ENCODE measurements around the gene MARCHF10.
"Not testable (repeated sequence)": the region's sequence is repeated elsewhere in the genome, so short reads cannot be mapped to it uniquely, and the experiment has no call there.

The MARCHF10 gene

DNA sequence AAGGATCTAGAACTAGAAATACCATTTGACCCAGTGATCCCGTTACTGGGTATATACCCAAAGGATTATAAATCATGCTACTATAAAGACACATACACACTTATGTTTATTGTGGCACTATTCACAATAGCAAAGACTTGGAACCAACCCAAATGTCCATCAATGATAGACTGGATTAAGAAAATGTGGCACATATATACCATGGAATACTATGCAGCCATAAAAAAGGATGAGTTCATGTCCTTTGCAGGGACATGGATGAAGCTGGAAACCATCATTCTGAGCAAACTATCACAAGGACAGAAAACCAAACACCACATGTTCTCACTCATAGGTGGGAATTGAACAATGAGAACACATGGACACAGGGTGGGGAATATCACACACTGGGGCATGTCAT, 22.1 kb downstream of the MARCHF10 start:
- not testable (repeated sequence) for DNase-seq

DNA sequence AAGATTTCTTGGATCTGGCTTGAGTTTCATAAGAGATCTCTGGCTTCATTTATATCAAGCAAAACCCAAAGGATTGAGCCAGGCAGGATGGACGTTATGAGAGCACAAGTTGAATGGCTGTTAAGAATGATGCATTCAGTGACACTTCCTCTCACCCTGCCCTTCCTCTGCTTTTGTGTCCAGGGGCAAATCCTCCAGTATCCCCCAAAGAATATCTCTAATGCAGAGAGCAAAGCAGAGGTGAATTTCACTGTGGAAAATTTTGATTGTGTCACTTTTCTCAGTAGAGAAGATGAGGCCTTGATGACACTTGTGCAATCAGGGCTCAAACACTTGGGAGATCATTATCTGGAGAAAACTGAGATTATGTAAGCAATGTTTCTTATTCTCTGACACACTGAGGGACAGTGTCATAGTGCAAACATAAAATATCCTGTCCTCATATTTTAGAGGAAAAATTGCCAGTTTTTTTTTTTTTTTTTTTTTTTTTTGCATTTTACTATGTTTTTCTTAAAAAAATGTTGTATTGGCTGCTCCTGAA, 25.3 kb downstream of the MARCHF10 start:
- DNase-seq: no peak

DNA sequence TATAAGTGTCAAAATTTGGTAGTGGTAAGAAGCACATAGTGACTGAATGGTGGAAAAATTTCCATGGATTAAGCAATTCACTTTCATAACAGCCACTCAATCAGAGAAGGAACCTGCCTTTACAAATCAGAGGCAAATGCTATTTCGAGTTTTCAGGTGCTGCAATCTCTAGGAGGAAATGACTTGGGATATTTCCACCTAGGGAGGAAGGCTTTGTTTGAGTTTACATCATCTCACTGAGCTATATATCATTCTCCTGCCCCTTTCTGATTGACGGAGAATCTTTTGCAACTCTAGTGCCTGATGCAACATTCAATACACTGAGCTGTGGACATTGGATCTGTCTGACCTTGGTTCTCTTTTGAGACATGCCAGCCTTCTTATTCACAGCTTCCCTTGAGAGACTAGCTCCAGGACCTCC, 26.3 kb downstream of the MARCHF10 start:
- no peak for DNase-seq

DNA sequence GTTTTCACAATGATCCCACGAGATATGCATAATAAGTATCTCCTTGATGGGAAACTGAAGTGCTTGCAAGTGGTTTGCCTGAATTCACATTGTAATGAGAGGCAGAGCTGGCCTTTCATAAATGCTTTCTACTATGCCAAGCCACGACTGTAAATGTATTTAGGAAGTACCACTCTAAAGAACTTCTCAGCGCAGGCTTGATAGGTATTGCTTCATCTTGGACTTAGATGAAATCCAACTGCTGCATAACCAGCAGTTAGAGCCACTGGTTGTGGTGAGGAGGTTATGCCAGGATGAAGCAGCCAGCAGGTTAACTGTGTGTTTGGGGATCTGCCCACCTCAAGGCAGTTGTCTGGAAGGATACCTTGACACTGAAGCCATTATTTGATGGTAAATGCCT, 26.8 kb downstream of the MARCHF10 start:
- no peak for DNase-seq

DNA sequence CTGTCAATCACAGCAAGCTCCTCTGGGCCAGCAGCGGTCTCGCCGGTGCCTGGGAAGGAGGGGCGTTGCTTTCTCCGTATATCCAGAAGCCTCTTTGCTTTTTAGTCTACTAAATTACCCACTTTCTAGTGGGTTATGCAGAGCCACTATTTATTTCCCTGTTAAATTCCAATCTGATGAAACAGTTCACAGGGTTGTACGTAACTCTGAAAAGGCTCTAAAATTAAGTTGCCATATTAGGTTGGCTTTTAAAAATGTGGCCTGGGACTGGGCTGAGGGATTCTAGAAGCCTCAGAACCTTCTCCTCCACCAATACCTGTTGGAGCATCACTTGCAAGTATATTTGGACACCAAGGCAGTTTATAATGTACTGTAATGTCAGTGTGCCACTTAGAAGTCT, 27.2 kb downstream of the MARCHF10 start:
- DNase-seq: no peak

DNA sequence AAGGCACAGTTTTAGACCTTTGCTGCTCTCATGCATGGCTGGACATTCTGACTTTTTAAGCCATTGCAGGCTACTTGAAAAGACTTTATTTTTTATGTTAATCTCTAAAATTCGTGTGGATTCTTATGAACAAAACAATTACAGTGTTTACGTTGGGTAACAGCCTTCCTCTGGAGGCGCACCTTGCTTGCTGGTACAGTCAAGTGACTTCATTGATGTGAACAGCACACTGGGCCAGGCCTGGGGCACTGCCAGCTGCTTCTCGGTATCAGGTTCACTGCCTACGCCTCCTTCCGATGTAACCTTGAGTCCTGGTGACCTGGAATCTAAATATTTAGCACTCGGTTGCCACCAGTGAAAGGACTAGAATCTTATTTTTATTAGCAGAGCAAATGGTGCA, 27.8 kb downstream of the MARCHF10 start:
- DNase-seq: peak; percentile 42

DNA sequence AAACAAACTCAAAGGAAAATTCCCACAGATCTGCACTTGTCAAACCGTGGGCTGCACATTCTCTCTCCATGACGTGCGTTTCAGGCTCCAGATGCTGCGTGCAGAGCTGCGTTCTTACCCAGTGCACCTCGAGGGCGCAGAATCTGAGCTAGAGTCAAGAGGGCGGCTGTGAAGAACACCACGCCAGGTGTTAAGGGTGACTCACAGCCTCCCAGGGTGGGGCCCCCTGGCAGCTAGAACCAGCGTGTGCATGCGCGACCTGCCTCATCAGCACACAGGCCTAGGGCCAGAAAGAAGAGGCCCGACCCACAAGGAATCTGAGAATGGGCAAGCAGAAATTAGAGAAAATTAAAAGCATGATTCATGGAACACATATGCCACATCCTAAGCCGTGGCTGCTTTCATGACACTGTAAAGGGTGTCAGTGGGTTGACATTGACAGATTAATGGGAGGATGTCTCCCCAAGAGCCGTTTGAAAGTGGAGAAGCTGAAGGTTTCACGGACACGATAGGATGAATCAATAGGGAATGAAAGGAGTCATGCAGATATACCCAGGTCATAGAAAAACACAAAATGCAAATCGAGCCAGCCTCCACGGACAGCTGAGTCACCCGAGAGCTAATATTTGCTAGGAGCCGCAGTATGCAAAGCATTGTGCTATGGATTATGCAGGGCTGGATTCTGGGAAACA, 29.0 kb downstream of the MARCHF10 start:
- DNase-seq: peak; percentile 39

DNA sequence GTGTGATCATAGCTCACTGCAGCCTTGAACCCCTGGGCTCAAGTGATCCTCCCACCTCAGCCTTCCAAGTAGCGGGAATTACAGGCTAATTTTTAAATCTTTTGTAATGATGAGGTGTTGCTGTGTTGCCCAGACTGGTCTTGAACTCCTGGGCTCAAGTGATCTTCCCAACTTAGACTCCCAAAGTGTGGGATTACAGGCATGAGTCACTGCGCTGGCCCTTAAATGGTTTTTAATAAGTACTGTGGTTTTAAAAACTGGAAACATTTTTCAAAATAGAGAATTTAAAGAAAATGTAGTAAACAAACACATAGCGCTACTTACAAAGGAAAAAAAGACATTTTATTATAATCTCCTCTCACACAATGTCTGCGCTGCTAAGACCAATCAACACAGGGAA, 32.2 kb downstream of the MARCHF10 start:
- no peak for DNase-seq

DNA sequence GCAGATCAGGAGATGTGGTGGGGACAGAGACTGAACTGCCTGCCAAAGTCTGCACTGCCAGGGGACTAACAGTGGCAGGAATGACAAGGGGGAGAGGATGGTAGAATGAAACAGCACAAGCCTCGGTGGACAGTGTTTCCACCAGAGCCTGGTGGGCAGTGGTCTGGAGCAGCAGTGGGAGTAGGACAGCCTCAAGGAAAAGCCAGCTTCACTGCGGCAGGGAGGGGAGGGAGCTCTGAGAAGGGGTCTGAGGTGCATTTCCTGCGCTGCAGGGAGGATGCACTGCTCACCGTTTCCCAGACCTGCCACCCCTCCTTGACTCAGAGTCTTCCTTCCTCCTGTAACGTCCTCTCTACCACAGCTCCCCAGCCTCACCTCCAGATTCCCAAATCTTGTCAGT, 33.8 kb downstream of the MARCHF10 start:
- no peak for DNase-seq

DNA sequence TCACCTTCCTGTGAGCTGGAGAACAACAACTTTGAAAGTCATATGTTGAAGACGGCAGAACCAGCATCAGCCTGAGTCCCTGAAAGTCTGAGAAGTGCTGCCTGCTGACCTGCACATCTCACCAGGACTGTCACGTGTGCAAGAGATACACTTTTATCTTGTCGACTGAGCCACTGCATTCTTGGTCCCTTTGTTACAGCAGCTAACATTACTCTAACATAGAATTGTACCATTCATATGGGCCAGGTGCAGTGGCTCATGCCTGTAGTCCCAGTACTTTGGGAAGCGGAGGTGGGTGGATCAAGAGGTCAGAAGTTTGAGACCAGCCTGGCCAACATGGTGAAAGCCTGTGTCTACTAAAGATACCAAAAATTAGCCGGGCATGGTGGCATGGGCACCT, 40.1 kb downstream of the MARCHF10 start:
- DNase-seq: no peak

DNA sequence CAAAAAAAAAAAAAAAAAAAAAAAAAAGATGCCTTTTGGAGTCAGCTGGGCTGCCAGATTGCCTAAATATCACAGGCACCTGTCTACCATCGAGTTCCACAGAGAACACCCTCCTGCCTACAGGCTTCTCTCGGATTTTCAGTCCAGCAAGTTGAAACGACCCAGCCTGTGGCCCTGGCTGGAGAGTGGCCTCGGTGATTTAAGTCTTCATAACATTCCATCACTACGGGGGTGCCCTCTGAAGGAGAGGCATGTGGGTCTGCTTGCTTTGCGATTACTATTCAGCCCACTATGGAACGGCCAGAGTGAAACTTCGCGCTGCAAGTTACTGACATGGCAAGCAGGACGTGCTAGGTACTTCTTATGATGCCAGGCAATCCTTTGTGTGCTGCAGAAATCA, 42.8 kb downstream of the MARCHF10 start:
- no peak for DNase-seq

DNA sequence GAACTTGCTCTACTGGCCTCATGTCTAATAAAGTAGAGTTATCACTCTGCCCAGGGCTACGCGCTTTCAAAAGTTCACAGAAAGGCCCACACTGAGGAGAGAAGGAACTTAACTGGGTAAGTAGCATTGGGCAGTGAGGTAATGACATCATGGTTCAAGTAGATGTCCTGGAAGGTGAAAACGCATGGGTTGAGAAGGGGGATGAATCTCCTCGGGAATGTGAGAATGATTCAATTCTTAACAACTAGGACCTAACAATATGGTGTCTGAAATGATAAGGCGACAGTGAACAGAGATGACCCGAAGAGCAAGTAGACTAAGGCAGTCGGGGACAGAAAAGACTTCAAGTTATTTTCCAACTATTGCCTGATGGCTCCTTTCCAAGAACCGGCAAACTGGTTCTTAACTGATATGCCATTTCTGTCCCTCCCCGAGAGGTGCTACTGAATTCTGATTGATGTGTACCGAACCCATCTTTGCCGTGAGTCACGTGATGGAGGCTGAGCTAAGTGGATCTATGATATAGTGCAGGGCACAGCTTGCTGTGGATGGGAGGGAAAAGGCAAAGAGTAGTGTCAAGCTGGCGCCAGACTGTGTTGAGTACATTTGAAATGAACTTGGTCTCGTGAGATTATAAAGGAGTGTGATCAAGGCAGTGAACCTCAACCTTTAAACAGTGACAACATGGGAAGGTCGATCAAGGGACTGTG, 44.1 kb downstream of the MARCHF10 start:
- no peak for DNase-seq

DNA sequence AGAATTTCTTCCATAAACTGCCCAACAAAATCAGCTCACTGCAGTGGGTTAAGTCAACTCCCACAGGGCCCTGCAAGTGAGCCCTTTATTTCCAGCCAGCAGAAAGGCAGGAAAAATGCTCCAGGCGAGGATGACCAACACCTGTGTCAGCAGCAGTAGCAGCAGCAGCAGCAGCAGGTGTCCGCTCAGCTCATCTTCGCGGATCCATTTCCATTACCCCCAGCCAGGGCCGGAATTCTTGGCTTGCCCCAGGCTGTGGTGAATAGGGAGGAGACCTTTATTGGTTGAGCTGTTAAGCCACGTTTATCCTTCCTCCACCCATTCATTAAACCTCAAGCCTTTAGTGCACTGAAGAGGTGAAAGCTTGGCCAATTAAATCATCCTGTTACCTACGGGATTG, 46.2 kb downstream of the MARCHF10 start:
- no peak for DNase-seq

DNA sequence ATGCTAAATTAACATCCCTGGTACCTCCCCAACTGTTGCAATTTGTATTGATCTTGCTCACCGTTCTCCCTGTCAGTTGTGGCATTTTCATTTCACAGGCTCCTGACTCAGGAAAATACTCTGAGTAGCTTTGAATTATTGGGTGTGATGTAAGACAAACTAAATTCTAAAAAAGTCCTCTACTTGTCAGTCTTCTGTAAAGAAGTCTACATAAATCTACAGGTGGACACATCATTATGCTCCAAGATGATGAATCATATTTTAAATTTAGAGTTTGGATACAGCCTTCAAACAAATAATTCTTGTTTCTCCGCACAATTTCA, 47.2 kb downstream of the MARCHF10 start:
- DNase-seq: no peak

DNA sequence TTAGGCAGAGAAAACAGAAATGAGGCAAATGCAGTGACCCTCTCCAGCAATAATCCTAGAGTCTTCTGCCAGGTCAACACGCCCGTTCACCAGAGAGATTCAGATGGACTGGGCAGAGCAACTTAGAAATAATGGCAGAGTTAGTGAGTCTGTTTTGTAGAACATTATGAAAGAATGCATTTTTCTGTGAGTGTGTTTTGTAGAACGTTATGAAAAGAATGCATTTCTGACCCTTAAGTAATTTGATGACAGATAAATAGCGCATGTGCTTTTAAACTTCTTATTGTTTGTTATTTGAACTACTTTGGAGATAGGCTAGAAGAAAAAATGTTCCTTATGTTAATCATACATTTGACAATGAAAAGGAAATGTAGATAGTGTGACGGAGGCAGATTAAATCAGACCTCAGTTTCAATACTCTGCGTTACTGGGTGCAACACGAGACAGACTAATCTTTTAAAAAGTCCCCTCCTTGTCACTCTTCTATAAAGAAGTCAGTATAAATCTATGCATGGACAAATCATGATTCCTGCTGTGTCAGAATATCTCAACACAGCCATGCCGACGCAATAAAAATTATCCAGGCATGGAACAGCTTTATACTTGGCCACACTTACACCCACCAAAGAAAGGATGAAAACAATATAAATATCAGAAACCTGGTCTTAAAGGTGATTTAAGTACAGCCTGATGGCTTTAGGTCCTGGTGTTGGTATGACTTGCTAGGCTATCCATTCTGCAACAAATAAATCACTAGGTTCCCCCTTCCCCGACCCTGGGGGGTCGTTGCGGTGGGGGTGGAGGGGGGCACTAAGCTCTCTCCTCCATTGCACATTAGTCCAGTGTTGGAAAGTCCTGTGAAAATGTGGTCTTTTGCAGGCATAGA, 47.8 kb downstream of the MARCHF10 start:
- no peak for DNase-seq

DNA sequence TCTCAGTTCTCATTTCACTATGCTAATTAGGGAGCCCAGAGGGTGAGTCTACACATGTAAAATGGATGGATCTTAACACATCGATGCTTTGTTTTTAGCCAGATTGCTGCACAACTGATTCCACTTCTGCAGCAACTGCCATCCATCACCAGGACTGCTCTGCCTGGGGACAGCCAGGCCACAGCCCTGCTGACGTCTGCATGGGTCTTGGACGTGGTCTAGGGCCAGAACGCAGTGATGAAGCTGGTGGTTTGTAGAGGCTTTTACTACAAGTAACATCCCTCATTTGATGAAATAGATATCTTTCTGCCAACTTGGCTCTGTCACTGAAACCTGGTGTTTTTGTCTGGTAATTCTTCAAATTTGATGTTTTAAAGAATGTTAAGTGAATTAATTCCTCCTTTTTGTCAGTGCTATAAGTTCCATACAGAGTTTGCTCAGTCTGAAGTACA, 50.6 kb downstream of the MARCHF10 start:
- DNase-seq: no peak

DNA sequence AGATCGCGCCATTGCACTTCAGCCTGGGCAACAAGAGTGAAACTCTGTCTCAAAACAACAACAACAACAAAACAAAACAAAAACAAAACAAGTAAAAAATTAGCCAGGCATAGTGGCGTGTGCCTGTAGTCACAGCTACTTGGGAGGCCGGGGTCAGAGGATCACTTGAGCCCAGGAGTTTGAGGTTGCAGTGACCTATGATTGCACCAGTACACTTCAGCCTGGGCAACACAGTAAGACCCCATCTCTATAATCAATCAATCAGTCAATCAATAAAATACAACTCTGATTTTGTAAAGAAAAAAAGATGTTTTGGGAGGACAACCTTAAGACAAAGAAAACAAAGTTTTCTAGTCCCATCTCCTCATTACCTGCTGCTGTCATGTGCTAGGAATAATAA, 51.9 kb downstream of the MARCHF10 start:
- DNase-seq: no peak

DNA sequence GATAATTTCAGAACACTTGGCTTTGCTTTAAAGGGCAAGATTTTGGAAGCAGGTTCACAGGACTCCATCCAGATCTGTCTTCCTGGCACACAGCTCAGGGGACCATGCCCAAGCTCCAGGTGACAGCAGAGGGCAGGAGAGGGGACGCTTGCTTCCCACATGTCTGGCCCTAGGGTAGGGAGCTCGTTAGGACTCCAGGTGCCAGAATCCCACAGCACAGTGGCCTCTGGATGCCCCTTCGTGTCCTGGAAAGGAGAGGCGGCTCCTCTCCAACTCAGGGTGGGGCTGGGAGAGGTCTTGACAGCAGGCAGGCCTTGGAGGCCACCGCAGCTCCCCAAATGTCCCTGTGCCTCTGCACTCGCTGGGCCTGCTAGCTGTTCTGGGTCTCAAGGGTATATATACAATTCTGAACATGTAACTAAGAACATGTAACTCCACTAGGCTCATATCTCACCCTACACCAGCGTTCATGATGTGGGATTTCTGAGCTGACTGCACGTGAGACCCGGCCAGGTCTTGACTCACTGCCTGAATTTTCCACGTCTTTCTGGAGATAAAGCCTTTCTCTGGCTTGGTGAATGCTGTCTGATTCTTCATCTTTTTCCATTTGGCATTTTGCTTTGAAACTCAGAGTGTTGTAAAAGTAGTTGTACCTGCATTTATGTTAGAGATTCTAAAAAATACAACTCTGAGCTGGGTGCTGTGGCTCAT, 52.8 kb downstream of the MARCHF10 start:
- no peak for DNase-seq

DNA sequence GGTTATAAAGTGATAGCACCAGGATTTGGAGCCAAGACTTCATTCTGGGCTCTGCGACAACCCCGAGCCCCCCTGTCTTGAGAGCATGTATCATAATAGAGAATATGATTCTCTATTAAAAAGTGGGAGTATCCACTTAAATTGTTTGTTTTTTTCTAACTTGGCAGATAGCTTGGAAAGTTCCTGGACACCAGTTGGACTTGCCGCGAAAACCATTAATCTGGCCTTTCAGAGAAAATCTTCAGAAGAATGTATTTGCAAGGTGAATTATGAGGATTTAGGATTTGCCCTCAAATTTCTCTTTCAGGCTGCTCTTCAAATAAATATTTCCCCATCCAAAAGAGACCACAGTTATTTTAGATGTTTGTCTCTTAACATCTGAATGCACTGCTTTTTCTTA, 53.5 kb downstream of the MARCHF10 start:
- DNase-seq: no peak

DNA sequence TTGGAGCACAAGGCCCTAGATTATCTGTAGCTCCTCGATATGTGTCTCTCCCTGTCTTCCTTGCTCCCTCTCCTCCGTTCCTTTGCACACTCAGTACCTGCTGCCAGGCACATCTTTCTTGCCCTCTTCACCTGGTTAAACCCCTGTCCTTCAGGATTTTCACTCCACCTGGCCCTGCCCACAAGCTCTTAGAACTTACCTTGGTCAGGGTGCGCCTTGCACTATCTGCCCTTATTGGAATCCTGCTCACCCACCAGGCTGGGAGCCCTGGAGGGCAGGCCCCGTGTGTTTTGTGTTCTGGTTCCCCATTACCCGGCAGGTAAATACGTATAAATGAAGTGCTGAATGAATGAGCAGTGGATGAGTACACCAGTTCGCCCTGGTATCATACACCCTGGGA, 54.6 kb downstream of the MARCHF10 start:
- DNase-seq: no peak

DNA sequence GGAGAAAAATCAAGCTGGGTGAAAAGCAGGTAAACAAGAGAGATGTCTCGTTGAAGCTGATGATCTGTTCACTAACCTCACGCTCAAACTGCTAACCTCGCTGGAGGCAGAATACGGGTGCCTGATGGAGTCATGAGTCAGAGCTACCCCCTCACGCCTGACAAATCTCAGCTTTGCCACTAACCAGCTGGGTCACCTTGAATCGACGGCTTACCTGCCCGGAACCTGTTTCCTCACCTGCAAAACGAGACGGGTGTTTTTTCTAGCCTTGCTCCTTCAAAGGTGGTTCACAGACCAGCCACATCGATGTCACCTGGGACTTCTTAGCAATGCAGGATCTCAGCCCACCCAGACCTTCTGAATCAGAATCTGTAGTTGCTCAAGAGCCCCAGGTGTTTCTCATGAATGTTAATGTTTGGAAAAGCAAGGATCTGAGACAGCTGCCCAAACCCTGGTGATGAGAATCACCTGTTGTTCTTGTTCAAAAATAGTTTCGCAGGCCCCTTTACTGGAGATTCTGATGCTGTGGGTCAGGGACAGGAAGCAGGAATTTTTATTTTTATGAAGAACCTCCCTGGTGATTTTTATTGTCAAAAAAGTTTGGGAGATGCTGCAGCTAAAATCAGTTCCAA, 56.9 kb downstream of the MARCHF10 start:
- DNase-seq: no peak

DNA sequence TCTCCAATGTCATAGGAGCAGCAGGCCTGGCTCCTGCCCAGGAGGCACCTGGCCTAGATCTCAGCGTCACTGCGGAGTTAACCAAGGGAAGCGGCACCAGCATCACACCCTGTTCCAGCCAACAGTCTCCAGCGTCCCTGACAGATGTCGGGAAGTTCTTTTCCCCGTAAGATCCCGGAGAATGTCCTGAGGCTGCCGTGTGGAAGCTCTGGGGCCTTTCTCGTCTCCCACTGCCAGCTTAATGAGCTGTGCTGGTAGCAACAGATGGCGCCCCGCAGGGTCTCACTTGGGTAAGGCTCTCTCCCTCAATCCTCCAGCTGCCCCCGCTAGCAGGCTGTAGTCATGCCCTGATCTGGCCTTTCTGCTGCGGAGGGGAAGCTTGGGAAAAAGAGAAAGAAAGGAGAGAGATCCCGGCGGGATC, 57.5 kb downstream of the MARCHF10 start:
- DNase-seq: peak; percentile 67
